MCF 10A (cell line): ENCODE measurements around the gene SUN2. TPM values are rescaled to one million over a fixed set of nuclear protein-coding genes. Genes with fewer than 3 reads are reported as not detected.

Source experiments
- BruUV-seq: library from RNA; stranded (reverse); fragments of 400-500 nt; replicated peaks from 2 replicates; lab custom pipeline; 2021; lab: Mats Ljungman, UMichigan
- CTCF ChIA-PET: fragments of 300-600 bp; sonication (Branson Sonifier 250); formaldehyde crosslinking; extraction: SDS; loops from one replicate; lab custom pipeline; 2021; ENCODE audit warnings: antibody characterized with exemption, inconsistent platforms; lab: Yijun Ruan, JAX
- POLR2A ChIA-PET: fragments of 300-600, 350-650 bp; sonication (Branson Sonifier 250); formaldehyde crosslinking; extraction: SDS; loops from one replicate; lab custom pipeline; 2020; ENCODE audit warnings: antibody characterized with exemption, inconsistent platforms; lab: Yijun Ruan, JAX
- DNase-seq: peaks from one replicate; pipeline ENCODE4 v3.0.0-alpha.2; 2018; ENCODE audit not compliant: unreplicated experiment
- H3K27ac Mint-ChIP-seq: one replicate; pipeline ENCODE4 v1.8.0; 2022; ENCODE audit warnings: mild to moderate bottlenecking, low read depth, mixed read lengths; ENCODE audit not compliant: unreplicated experiment
- H3K27me3 Mint-ChIP-seq: one replicate; pipeline ENCODE4 v1.8.0; 2022; ENCODE audit warnings: mixed read lengths; ENCODE audit not compliant: insufficient read depth, unreplicated experiment
- H3K36me3 Mint-ChIP-seq: one replicate; pipeline ENCODE4 v1.8.0; 2022; ENCODE audit warnings: mild to moderate bottlenecking, moderate library complexity, mixed read lengths; ENCODE audit not compliant: insufficient read depth, unreplicated experiment
- H3K4me1 Mint-ChIP-seq: one replicate; pipeline ENCODE4 v1.8.0; 2022; ENCODE audit warnings: mixed read lengths; ENCODE audit not compliant: insufficient read depth, unreplicated experiment
- H3K4me3 Mint-ChIP-seq: one replicate; pipeline ENCODE4 v1.8.0; 2022; ENCODE audit warnings: mild to moderate bottlenecking, moderate library complexity, mixed read lengths; ENCODE audit not compliant: unreplicated experiment
- H3K9me3 Mint-ChIP-seq: one replicate; pipeline ENCODE4 v1.8.0; 2022; ENCODE audit warnings: mixed read lengths; ENCODE audit not compliant: unreplicated experiment
- CTCF ChIP-seq: fragments of 200-600 bp; IDR thresholded peaks from one replicate; pipeline ENCODE4 v1.8.0; 2022; ENCODE audit warnings: antibody characterized with exemption, mild to moderate bottlenecking; ENCODE audit not compliant: unreplicated experiment
- intact Hi-C: fragments of 100-400 bp; cut with micrococcal nuclease; formaldehyde crosslinking; loops from 2 replicates; pipeline ENCODE4 v1.14.1; 2022
- total RNA-seq: library from RNA; stranded (reverse); gene quantifications from 2 replicates; pipeline ENCODE4 v1.2.3, GENCODE V29; 2022

SUN2 gene
- total RNA-seq, 1 experiment from 2014 or later: 66.8 TPM

- DNase-seq: no peak
- H3K9me3 Mint-ChIP-seq: no peaks in the 10 kb centered on the region
- POLR2A ChIA-PET: interaction anchor here (0.6 to 1.0 kb wide), 2 partner anchors 17 to 412 kb away, joined by 3 read pairs; partner anchors contain the start of gene CBX7
- intact Hi-C loops: no loop called here
- no peaks in the 10 kb centered on the region for H3K27me3 Mint-ChIP-seq
- no peak overlapping the region for H3K4me3 Mint-ChIP-seq
- no peak overlapping the region for H3K27ac Mint-ChIP-seq
- BruUV-seq: no TSS peak
- TF ChIP-seq CTCF: no peak
- peaks cover 80% of the 10 kb centered on the region for H3K36me3 Mint-ChIP-seq
- H3K4me1 Mint-ChIP-seq: peaks cover 4% of the 10 kb centered on the region
- CTCF ChIA-PET: no interaction called here
Observed at GRCh38 chr22:38740754-38741153, 15.0 kb downstream of the SUN2 start.

- DNase-seq: no peak
- intact Hi-C loops: no loop called here
- ChIA-PET POLR2A (interaction anchor here (0.6 to 1.3 kb wide), 2 partner anchors 14 to 16 kb away, joined by 3 to 4 read pairs; no protein-coding TSS in a partner anchor), CTCF (no interaction called here)
- no peak for TF ChIP-seq CTCF
- Mint-ChIP-seq H3K4me1 (peaks cover 4% of the 10 kb centered on the region), H3K27ac (no peak overlapping the region), H3K27me3 (no peaks in the 10 kb centered on the region), H3K36me3 (peaks cover 79% of the 10 kb centered on the region), H3K9me3 (no peaks in the 10 kb centered on the region), H3K4me3 (no peak overlapping the region)
- BruUV-seq: no TSS peak
Observed at GRCh38 chr22:38740116-38740723, 15.6 kb downstream of the SUN2 start.

- POLR2A ChIA-PET: interaction anchor here (1.3 kb wide), 1 partner anchor 15 kb away, joined by 4 read pairs; no protein-coding TSS in a partner anchor
- Mint-ChIP-seq H3K4me3 (no peak overlapping the region), H3K36me3 (peaks cover 81% of the 10 kb centered on the region), H3K27ac (no peak overlapping the region), H3K9me3 (no peaks in the 10 kb centered on the region), H3K27me3 (no peaks in the 10 kb centered on the region), H3K4me1 (peaks cover 4% of the 10 kb centered on the region)
- TF ChIP-seq CTCF: no peak
- CTCF ChIA-PET: interaction anchor here (1.0 kb wide), 1 partner anchor 27 kb away, joined by 3 read pairs; no protein-coding TSS in a partner anchor
- DNase-seq: no peak
- intact Hi-C loops: no loop called here
- BruUV-seq: no TSS peak
Observed at GRCh38 chr22:38739300-38740055, 16.3 kb downstream of the SUN2 start.

- no TSS peak for BruUV-seq
- H3K27ac Mint-ChIP-seq: no peak overlapping the region
- no peaks in the 10 kb centered on the region for H3K27me3 Mint-ChIP-seq
- no peaks in the 10 kb centered on the region for H3K9me3 Mint-ChIP-seq
- CTCF ChIA-PET: interaction anchor here (1.0 kb wide), 1 partner anchor 28 kb away, joined by 3 read pairs; no protein-coding TSS in a partner anchor
- H3K36me3 Mint-ChIP-seq: peaks cover 81% of the 10 kb centered on the region
- DNase-seq: no peak
- intact Hi-C loops: no loop called here
- peaks cover 4% of the 10 kb centered on the region for H3K4me1 Mint-ChIP-seq
- no peak for TF ChIP-seq CTCF
- H3K4me3 Mint-ChIP-seq: no peak overlapping the region
- POLR2A ChIA-PET: no interaction called here
Observed at GRCh38 chr22:38738475-38739070, 17.2 kb downstream of the SUN2 start.
